GM04503 (cell line): ENCODE measurements around the gene ZSCAN31.
"Not testable (repeated sequence)": the region's sequence is repeated elsewhere in the genome, so short reads cannot be mapped to it uniquely, and the experiment has no call there.

ENCODE experiments used
- DNase-seq: peaks from one replicate; pipeline ENCODE4 v3.0.0-alpha.2; 2012; ENCODE audit warnings: low read depth

Gene ZSCAN31

DNA sequence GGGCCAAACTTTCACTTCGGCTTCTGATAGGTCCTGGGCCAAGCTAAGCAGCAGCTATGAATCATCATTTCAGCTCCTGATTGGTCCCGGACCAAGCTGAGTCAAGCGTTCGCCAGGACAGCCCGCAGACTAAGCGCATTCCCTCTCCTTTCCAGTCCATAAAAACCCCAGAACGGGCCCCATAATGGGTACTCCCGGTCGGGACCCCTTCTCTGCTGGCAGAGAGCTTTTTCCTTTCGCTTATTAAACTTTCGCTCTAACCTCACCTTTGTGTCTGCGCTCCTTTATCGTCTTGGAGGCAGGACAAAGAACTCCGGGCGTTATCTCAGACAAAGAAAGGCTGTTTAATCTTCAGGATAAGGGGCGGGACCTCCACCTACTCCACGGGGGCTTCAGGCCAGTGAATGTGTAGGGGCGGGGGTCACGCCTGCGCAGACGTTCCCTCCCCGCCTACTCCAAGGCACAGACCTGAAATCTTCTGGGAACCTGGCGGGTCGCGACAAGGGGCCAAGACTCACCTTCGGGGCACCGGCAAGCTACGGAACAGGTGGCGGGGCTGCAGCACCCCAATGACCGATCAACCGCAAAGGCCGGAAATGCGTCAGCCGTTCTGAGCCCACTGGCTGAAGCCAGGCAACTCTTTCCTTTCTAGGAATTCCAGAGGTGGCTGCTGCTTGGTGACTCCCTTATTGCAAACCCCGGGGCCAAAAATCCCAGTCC, at the start of gene ZSCAN31:
ZSCAN31 (minus strand) TSS at position 585 of the 720 bp plus-strand sequence. CDS start 6,465 bp downstream, outside the sequence.
- DNase-seq: peak; percentile 85

DNA sequence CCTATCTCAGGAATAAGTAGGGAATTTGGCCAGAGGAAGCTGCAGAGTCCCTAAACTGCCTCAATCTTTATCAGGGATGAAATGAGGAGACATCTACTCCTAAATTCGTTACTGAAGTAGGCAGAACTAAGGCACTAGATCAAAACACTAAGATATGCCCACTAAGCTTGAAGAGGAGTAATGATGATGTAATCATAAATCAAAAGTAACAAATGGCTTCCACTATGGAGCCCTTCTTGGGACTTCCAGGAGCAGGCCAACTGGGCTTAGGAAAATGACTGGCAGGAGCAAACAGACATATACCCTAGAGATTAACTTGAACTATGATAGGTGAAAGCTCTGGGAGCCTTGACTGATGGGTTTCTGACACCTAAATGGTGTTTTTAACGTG, 48.2 kb upstream of the ZSCAN31 start:
- no peak for DNase-seq

DNA sequence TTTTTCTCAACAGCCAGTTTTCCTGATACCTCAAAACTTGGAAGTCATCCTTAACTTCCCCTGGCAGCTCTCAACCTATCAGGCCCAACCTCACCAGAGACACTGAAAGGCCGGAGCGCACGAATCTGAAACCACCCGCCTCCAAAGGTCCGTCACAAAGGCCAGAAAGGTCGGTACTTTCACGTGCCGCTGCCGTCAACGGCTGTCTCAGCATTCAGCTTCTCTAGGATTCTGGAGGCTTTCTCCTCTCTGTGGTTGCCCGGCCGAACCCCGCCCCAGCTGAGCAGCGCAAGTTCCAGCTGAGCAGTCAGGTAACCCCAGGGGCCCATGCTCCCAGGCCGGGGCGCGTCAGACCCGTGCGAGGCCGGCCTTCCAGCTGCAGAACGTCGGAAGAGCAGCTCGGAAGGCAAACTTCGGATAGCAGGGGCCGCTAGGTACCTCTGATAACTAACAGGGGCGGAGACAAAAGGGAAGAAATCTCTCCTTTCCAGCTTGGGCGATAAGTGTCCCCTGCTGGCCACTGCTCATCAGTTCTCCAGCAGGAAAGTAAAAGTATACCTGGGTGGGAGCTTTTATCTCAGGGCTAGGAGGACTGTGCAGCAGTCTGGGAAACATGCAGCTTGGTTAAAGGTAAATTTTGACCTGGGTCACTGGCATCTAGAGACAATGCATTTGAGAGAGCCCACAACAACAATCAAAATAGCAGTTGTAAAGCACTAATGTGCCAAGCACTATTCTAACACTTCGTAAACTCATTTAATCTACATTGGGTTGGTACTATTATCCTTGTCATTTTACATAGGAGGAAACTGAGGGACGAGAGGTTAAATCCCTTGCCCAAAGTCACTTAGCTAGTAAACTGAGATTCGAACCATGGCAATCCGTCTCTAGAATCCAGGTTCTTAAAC, 47.5 kb upstream of the ZSCAN31 start:
- DNase-seq: no peak

DNA sequence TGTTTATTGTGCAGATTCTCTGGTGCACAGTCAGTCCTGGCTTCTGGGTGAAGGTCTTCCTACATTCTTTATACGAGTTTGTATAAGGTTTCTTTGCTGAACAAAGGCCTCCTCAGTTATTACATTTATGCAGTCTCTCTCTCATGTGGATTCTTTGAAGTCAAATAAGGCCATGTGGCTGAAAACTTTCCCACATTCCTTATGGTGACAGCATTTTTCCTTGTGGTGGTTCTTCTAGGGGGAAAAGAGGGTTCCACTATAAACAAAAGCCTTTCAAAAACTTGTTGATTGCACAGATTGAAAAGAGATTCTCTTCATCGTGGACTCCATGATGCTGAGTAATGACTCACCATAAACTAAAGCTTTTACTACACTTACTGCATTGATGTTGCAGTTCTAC, 44.4 kb upstream of the ZSCAN31 start:
- DNase-seq: no peak

DNA sequence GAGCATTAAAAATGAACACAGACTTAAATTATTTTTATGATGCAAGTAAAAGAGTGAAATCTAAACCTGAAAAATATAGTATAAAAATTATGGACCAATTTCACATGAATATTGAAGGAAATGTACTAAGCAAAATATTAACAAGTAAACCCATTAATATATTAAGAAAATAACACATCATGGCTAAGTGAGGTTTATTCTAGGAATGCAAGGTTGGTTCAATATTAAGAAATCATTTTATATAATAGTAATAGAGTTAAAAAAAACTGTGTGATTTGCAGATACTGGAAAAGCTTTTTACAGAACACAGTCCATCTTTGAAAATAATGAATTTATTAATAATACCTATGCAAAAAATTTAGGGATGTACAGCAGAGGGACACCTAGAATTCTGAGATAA, 42.7 kb upstream of the ZSCAN31 start:
- no peak for DNase-seq

DNA sequence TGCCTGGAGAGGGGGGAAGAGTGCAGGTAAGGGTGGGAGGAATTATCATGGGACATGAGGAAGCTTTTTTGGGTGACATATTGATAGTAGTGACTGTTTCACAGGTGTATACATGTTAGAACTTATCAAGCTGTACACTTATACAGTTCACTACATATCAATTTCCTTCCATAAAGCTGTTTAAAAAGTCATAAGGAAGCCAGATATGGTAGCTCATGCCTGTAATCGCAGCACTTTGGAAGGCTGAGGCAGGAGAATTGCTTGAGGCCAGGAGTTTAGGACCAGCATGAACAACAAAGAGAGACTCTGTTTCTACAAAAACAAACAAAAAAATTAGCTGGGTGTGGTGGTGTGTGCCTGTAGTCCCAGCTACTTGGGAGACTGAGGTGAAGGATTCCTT, 41.9 kb upstream of the ZSCAN31 start:
- no peak for DNase-seq

DNA sequence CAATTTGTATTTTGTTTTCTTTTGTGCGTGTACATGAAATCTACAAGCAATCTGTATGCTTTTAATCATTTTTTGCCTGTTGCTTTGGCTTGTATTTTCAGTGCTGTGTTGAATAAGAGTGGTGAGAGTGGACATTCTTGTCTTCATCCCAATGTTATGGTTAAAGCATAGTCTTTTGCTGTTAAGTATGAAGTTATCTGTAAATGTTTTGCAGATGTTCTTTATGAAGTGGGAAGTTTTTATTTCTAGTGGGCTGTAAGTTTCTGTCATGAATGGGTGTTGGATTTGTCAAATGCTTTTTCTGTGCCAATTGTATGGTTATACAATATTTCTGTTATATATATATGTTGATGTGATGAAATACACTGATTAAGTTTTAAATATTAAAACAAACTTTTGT, 38.0 kb upstream of the ZSCAN31 start:
- no peak for DNase-seq

DNA sequence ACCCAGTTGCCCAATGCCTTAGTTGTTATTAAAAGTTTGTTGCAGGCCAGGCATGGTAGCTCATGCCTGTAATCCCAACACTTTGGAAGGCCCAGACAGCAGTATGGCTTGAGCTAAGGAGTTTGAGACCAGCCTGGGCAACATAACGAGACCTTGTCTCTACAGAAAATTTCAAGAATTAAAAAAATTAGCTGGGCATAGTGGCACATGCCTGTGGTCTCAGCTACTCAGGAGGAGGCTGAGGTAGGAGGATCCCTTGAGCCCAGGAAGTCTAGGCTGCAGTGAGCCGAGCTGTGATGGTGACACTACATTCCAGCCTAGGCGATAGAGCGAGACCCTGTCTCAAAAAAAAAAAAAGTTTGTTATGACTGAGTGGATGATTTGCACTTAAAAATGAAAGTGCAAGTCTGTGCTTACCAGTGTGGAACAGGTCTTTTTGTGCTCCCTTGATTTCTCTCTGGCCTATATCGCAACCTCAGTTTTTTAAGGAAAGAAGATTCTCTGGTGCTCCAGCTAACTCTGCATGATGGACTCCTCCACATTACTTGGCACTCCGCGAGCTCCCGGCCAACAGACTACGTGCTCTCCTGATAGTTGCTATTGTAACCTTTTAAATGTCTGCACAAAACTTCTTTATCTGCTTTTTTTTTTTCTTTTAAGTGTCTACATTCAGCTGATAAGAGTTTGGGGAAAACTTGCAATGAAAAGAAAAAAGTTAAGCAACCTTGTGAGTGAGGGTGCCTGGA, 35.9 kb upstream of the ZSCAN31 start:
- no peak for DNase-seq

DNA sequence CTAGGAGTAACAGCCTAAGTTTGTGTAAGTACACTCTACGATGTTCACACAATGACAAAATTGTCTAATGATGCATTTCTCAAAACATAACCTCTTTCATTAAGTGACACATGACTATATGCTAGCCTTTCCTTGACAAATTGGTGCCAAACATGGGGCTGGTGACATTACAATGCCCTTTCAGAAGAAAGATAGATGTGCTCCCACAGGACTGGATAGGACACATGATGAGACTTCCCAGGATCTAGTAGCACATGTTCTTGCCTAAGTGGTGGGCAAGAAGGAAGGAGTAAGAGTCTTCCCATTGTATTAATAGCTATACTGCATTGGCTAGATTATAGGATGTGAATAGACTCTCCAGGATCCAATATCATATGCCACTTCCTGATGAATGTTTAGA, 35.3 kb upstream of the ZSCAN31 start:
- no peak for DNase-seq

DNA sequence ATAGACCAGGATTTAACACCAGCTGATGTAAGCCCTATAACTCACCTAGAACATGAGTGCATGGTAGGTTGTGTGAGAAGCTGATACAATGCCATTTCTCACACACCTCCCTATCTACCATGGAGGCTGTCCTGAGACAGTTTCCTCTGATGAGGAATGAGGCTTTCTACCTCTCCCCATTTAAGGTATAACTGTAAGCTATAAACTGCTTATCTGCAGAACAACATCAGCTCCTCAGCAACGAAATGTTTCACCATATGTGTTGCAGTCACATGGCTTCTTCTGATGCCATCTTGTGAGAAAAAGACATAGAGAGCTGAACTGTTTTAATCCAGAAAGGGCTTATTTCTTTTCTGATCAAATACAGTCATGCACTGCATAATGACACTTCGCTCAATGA, 34.5 kb upstream of the ZSCAN31 start:
- no peak for DNase-seq

DNA sequence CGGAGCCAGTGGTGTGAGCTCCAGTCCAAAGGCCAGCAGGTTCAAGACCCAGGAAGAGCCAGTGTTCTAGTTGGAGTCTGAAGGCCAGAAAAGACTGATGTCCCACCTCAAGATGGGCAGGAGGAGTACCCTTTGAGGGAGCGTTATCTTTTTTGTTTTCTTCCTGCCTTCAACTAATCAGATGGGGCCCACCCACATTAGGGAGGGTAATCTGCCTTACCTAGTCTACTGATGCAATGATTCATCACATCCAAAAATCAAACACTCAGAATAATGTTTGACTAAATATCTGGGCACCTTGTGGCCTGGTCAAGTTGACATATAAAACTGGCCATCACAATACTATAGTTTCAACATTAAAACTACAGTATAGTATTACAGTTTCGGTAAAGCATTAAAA, 33.5 kb upstream of the ZSCAN31 start:
- DNase-seq: no peak

DNA sequence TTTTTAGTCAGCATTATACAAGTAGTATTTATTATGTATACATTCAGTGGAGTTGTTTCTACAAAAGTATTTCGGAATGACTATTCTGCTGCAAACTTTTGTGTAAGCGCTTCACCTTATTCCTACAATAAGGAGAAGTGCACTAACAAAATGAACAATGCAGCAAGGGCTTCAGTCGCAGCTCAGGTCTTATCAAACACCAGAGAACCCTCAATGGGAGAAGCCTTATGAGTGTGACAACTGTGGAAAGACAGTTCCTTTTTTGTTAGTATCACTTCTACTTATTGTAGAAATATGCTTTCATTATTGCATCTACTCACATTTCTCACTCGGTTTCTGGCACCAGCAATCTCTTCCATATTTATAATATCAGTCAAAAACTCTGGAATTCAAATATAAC, 32.6 kb upstream of the ZSCAN31 start:
- DNase-seq: no peak

DNA sequence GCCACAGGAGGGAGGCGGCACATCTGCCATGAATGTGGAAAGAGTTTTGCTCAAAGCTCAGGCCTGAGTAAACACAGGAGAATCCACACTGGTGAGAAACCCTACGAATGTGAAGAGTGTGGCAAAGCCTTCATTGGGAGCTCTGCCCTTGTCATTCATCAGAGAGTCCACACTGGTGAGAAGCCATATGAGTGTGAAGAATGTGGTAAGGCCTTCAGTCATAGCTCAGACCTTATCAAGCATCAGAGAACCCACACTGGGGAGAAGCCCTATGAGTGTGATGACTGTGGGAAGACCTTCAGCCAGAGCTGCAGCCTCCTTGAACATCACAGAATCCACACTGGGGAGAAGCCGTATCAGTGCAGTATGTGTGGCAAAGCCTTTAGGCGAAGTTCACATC, 29.6 kb upstream of the ZSCAN31 start:
- DNase-seq: not testable (repeated sequence)

DNA sequence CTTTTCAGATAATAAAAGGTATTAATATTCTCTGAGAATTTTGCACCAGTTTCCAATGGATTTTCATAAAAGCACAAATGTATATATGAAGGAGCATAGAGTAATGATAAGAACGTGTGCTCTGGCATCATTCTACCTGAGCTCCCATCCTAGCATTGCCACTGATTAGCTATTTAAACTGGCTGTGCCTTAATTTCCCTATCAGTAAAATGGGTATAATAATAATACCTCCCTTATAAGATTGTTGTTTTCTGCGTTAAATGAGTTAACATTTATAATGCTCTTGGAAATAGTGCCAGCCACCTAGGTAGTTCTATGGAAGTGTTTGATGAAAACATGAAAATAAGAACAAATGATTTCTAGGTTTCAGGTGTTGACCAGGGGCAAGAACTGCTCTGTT, 25.0 kb upstream of the ZSCAN31 start:
- no peak for DNase-seq

DNA sequence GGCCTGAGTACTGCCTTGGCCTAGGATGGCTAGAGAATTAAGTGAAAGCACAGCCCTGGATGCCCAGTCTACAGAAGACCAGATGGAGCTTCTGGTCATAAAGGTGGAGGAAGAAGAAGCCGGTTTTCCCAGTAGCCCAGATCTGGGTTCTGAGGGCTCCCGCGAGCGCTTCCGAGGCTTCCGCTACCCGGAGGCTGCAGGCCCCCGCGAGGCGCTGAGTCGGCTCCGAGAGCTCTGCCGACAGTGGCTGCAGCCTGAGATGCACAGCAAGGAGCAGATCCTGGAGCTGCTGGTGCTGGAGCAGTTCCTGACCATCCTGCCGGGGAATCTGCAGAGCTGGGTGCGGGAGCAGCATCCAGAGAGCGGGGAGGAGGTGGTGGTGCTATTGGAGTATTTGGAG, 23.6 kb upstream of the ZSCAN31 start:
- not testable (repeated sequence) for DNase-seq

DNA sequence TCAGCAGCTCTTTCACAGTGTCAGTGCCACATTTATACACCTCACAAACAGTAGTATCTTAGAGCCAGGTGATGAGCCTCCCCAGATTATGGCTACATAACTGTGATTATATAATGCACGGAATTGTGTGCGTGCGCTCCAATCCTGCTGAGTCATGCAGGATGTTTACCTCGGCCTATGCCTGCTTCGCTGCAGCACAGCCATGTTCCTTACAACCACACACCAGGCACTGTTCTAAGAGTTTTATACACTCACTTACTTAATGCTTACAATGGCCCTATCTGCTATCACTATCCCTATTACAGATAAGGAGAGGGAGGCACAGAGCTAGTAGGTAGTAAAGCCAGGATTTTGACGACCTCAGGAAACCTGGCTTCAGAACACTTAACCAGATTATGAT, 21.1 kb upstream of the ZSCAN31 start:
- no peak for DNase-seq

DNA sequence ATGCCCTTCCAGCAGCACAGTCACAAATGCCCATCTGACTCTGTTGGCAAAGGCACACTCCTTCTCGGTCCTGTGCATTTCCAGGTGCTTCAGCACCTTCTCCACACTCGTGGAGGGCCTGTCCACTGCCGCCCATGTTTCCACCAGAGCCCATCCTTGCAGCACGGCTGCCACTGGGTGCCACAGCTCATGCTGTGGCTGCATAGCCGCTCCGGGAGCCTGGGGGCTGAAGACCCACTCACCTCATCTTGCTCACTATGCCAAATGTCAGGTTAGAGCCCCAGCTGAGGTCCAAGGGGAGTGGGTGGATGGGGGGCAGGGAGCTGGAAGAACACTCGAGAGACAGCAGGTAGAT, 20.7 kb upstream of the ZSCAN31 start:
- no peak for DNase-seq

DNA sequence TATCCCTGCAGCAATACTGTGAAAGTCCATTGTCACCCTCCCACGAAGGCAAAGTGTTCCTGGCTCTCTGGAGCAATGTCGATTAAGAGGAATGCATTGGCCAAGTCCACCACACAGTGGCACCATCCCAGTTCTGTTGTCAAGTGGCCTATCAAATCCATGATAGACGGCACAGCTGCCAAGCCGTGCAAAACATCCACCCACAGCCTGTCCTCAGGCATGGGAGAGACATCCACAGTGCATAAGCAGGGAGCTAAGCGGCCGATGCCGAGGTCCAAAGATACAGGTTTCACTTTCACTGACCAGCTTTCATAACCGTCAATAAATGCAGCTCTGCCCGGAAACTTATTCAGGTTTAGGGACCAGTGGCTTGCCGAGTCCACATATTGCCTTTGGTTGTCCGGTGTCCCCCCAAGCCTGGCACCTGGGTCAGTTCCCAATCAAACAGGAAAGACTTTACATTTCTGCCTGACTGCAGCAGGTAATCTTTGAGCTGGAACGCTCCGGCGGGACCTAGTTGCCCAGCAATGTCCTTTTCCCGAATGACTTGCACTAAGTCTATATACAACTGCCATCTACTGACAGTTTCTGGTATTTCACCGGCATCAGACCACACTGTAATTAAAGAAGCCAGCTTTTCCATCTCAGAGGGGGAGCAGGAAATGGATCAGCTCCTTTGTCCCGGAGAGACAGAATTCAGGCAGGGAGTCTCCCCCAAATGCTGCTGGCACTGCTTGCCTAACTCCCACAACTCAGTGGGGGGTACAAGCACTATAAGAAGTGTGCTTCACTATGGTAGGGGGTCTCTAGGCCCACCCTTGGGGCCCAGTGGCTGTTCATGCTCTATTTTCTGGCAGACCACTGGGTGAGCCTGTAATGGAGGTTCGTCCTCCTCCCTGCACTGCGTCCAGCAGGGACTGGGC, 20.1 kb upstream of the ZSCAN31 start:
- peak; percentile 56 for DNase-seq

DNA sequence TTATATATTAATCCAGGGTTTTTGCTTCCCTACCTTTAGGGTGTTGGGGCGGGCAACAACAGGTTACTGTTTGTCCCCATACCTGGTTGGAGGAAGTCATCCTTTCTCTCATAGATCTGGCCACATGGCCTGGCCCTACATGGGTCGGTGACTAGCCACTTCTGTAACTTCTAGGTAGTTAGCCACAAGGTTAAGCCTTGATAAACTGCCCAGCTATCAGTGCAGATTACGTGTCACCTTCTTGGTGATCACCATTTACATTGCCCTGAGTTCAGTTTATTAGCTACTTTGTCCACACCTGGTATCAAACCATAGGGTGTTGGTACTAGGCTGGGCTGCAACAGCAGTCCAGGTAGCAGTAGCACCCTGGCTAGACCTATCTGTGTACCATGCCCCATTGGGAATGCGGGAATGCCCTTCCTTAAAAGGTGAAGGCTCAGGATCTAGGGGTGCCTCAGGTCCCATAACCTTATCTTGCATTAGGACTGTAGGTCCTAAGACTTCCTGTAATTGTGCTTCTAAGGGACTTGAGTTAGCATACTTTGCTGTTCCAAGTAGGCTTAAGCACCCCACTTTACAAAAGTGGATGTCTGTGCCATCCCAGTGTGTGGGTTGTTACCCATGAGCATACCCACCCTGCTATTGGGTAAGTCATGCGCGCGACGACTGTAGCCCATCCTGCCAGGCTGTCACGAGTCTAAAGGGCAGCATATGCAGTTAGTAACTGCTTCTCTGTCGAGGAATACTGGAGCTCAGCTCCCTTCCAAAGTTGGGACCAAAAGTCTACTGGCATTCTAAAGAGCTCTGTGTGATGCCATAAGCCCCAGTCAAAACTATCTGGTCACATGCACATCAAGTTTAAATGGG, 19.0 kb upstream of the ZSCAN31 start:
- DNase-seq: no peak

DNA sequence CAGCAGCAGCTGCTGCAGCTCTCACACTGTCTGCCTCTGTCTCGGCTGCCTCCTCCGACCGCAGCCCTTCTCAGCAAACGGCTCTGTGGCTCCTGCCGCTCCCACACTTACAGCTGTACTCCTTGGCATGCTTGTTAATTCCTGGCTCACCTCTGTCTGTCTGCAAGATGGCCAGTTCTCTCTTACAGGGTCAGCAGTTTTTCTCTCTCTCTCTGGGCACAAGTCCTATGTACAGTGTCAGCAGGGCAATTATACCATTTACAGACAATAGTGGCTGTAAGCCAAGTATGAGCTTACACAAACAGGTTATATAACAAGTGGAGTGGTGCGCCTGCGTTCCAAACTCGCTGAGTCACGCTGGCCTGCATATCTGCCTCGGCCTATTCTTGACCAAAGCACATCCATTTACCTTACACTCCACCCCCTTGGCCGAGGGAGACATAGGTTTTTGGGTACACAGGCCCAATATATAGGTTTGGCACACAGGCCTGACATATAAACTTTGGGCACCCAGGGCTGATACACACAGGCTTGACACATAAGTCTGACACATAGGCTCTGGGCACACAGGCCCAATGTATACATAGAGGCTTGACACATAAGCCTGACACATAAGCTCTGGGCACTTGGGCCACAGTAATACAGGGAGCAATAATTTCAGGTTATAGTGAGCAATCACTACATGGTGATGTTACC, 18.2 kb upstream of the ZSCAN31 start:
- no peak for DNase-seq
